ENCODE data around the gene POU2AF1. TPM values are rescaled to one million over a fixed set of nuclear protein-coding genes. Genes with fewer than 3 reads are reported as not detected.

POU2AF1 gene
- total and polyA plus RNA-seq, 2 donors from 2014 or later, result 0.95 to 18.5 TPM

- Histone ChIP-seq H3K27ac (ENCODE audit: low read depth in 2 of 2, low read length in 2 of 2) (no peak overlapping the region), H3K4me1 (ENCODE audit: control insufficient read depth in 2 of 3, insufficient read depth in 2 of 3, low read depth in 1 of 3, low read length in 3 of 3) (peaks cover 0 to 33% (median 31%) of the 10 kb centered on the region in 3 donors), H3K36me3 (ENCODE audit: control insufficient read depth in 2 of 3, insufficient read depth in 3 of 3, low read length in 3 of 3) (no peaks in the 10 kb centered on the region), H3K9me3 (ENCODE audit: control insufficient read depth in 2 of 3, insufficient read depth in 1 of 3, low read length in 3 of 3) (no peaks in the 10 kb centered on the region), H3K9ac (ENCODE audit: low read length in 3 of 3) (no peak overlapping the region), H3K27me3 (ENCODE audit: control insufficient read depth, insufficient read depth, low read length) (no peaks in the 10 kb centered on the region), H3K4me3 (ENCODE audit: low read length in 3 of 3) (no peak overlapping the region)
- FAIRE-seq, result no peak
- no peak for DNase-seq
- TF ChIP-seq CTCF (IDR thresholded peaks at IDR 0.05; ENCODE audit: borderline replicate concordance, extremely low read depth, insufficient read depth), result no peak
- intact Hi-C loops (cut with DNase I), result no loop called here
Measured at GRCh38 chr11:111331711-111332479, 47.2 kb downstream of the POU2AF1 start.

GRCh38 chr11:111330234-111330893, 48.7 kb downstream of the POU2AF1 start:
- no peaks in the 10 kb centered on the region for H3K9me3 ChIP-seq (ENCODE audit: control insufficient read depth in 2 of 3, insufficient read depth in 1 of 3, low read length in 3 of 3)
- FAIRE-seq (no peak), DNase-seq (no peak)
- no peaks in the 10 kb centered on the region for H3K27me3 ChIP-seq (ENCODE audit: control insufficient read depth, insufficient read depth, low read length)
- no peak overlapping the region for H3K4me3 ChIP-seq (ENCODE audit: low read length in 3 of 3)
- intact Hi-C loops (cut with DNase I), result no loop called here
- H3K27ac ChIP-seq (ENCODE audit: low read depth in 2 of 2, low read length in 2 of 2), result no peak overlapping the region
- H3K9ac ChIP-seq (ENCODE audit: low read length in 3 of 3), result no peak overlapping the region
- no peaks in the 10 kb centered on the region for H3K36me3 ChIP-seq (ENCODE audit: control insufficient read depth in 2 of 3, insufficient read depth in 3 of 3, low read length in 3 of 3)
- TF ChIP-seq CTCF (IDR thresholded peaks at IDR 0.05; ENCODE audit: borderline replicate concordance, extremely low read depth, insufficient read depth), result no peak
- peaks cover 0 to 24% (median 21%) of the 10 kb centered on the region in 3 donors for H3K4me1 ChIP-seq (ENCODE audit: control insufficient read depth in 2 of 3, insufficient read depth in 2 of 3, low read depth in 1 of 3, low read length in 3 of 3)

- FAIRE-seq (no peak), DNase-seq (no peak)
- no peak for TF ChIP-seq CTCF (IDR thresholded peaks at IDR 0.05; ENCODE audit: borderline replicate concordance, extremely low read depth, insufficient read depth)
- Histone ChIP-seq H3K36me3 (ENCODE audit: control insufficient read depth in 2 of 3, insufficient read depth in 3 of 3, low read length in 3 of 3) (no peaks in the 10 kb centered on the region), H3K9me3 (ENCODE audit: control insufficient read depth in 2 of 3, insufficient read depth in 1 of 3, low read length in 3 of 3) (no peaks in the 10 kb centered on the region), H3K9ac (ENCODE audit: low read length in 3 of 3) (no peak overlapping the region), H3K27ac (ENCODE audit: low read depth in 2 of 2, low read length in 2 of 2) (peak overlapping the region in 1 of 2 donors; percentile 44), H3K4me3 (ENCODE audit: low read length in 3 of 3) (no peak overlapping the region), H3K27me3 (ENCODE audit: control insufficient read depth, insufficient read depth, low read length) (no peaks in the 10 kb centered on the region), H3K4me1 (ENCODE audit: control insufficient read depth in 2 of 3, insufficient read depth in 2 of 3, low read depth in 1 of 3, low read length in 3 of 3) (peaks cover 0 to 16% (median 13%) of the 10 kb centered on the region in 3 donors)
- intact Hi-C loops (cut with DNase I), result no loop called here
Measured at GRCh38 chr11:111329306-111330204, 49.5 kb downstream of the POU2AF1 start.

All from kidney (tissue), 14 donors.